Measurements from ENCODE around the gene CHMP4B. TPM values are rescaled to one million over a fixed set of nuclear protein-coding genes. Genes with fewer than 3 reads are reported as not detected.

The CHMP4B gene
- total RNA-seq, 4 donors from 2014 or later: 92.9 to 113 (median 105) TPM

- WGBS, 2 donors: 82 to 86% methylated on average over 7 of the region's 7 CpGs
- TF ChIP-seq POLR2A (IDR thresholded peaks at IDR 0.05) (no peak), CTCF (IDR thresholded peaks at IDR 0.05) (no peak)
- intact Hi-C loops (cut with DNase I; ENCODE audit: low total_unique reads): no loop called here
- DNase-seq (ENCODE audit: low spot score in 2 of 2): no peak
- no peak overlapping the region for H3K4me3 ChIP-seq (ENCODE audit: low read depth, poor library complexity, severe bottlenecking)
Measured at GRCh38 chr20:33899106-33899505, 88.0 kb downstream of the CHMP4B start.

GRCh38 chr20:33900521-33901131 is 89.5 kb downstream of the CHMP4B start:
- no peak overlapping the region for H3K4me3 ChIP-seq (ENCODE audit: low read depth, poor library complexity, severe bottlenecking)
- no peak for DNase-seq (ENCODE audit: low spot score in 2 of 2)
- 44 to 46% methylated on average over 10 of the region's 10 CpGs for WGBS, 2 donors
- TF ChIP-seq CTCF (IDR thresholded peaks at IDR 0.05) (no peak), POLR2A (IDR thresholded peaks at IDR 0.05) (no peak)
- intact Hi-C loops (cut with DNase I; ENCODE audit: low total_unique reads): no loop called here

- intact Hi-C loops (cut with DNase I; ENCODE audit: low total_unique reads): no loop called here
- H3K4me3 ChIP-seq (ENCODE audit: low read depth, poor library complexity, severe bottlenecking): no peak overlapping the region
- TF ChIP-seq POLR2A (IDR thresholded peaks at IDR 0.05): no peak
- TF ChIP-seq CTCF (IDR thresholded peaks at IDR 0.05): no peak
- DNase-seq (ENCODE audit: low spot score in 2 of 2): no peak
- 66 to 70% methylated on average over 4 of the region's 4 CpGs for WGBS, 2 donors
Measured at GRCh38 chr20:33901132-33901523, 90.0 kb downstream of the CHMP4B start.

GRCh38 chr20:33902011-33902410 is 90.9 kb downstream of the CHMP4B start:
- TF ChIP-seq POLR2A (IDR thresholded peaks at IDR 0.05) (no peak), CTCF (IDR thresholded peaks at IDR 0.05) (no peak)
- WGBS, 2 donors: 86 to 94% methylated on average over 3 of the region's 3 CpGs
- intact Hi-C loops (cut with DNase I; ENCODE audit: low total_unique reads): no loop called here
- DNase-seq (ENCODE audit: low spot score in 2 of 2): no peak
- no peak overlapping the region for H3K4me3 ChIP-seq (ENCODE audit: low read depth, poor library complexity, severe bottlenecking)

Other genes with a start within 250 kb of the CHMP4B start
- gene C20orf144, start 149.0 kb upstream of the CHMP4B start, total RNA-seq: not detected
- gene ACTL10, start 144.4 kb upstream of the CHMP4B start, total RNA-seq: 10 to 100 TPM in 1 of 4 donors, 1 to 10 TPM in 3; 2.1 to 10.2 (median 3.7) TPM
- 10 to 100 TPM; 17.1 to 30.8 (median 23.3) TPM for gene NECAB3, start 136.9 kb upstream of the CHMP4B start, total RNA-seq
- 1 to 10 TPM; 1.4 to 6.3 (median 5.7) TPM for gene E2F1, start 125.0 kb upstream of the CHMP4B start, total RNA-seq
- 10 to 100 TPM; 12.5 to 34.1 (median 21.2) TPM for gene PXMP4, start 91.0 kb upstream of the CHMP4B start, total RNA-seq
- gene ZNF341, start 79.4 kb upstream of the CHMP4B start, total RNA-seq: 1 to 10 TPM; 3.5 to 5.4 (median 4.2) TPM
- gene RALY, start 182.6 kb downstream of the CHMP4B start, total RNA-seq: 100 to 1,000 TPM in 1 of 4 donors, 10 to 100 TPM in 3; 92.2 to 113 (median 98.6) TPM